Motor neuron (in vitro differentiated cells): Measurements from ENCODE around the gene RAPGEF6. TPM values are rescaled to one million over a fixed set of nuclear protein-coding genes. Genes with fewer than 3 reads are reported as not detected.

Experiments
- ATAC-seq, 8 experiments: fragments of 200-7000 bp; cut with Tn5 transposase; replicated peaks in 6 of 8; 2 replicates each; pipeline ENCODE4 v1.8.0; 2021; ENCODE audit warnings: mild to moderate bottlenecking in 8 of 8, moderate library complexity in 8 of 8
- H3K27ac ChIP-seq, 2 donors: fragments of 250-450 bp; sonication (Bioruptor Pico); 2 replicates each; pipeline ENCODE4 v1.9.0; 2021; ENCODE audit warnings: antibody characterized with exemption in 2 of 2, mild to moderate bottlenecking in 2 of 2, moderate library complexity in 1 of 2
- H3K4me1 ChIP-seq, 2 donors: fragments of 250-450 bp; sonication (Bioruptor Pico); replicated peaks in 1 of 2; 2 replicates each; pipeline ENCODE4 v1.6.1; 2021; ENCODE audit warnings: antibody characterized with exemption in 2 of 2, mild to moderate bottlenecking in 2 of 2, moderate library complexity in 1 of 2
- H3K4me3 ChIP-seq, 5 donors: fragments of 250-450 bp; sonication (Bioruptor Pico); 2 replicates each; pipeline ENCODE4 v1.9.0; 2021; ENCODE audit warnings: antibody characterized with exemption in 5 of 5, mild to moderate bottlenecking in 5 of 5, moderate library complexity in 4 of 5
- WGBS, 10 experiments: fragments of 450-650 bp; shearing (Covaris generic); methylation state at CpG; one replicate each; pipeline ENCODE4 v1.0.0; 2022; 5-methylcytosine and 5-hydroxymethylcytosine counted together
- in situ Hi-C, 9 experiments: fragments of 400-800 bp; cut with MboI; loops; one replicate each; pipeline ENCODE4 v1.15.0; 2021; ENCODE audit warnings: low sequenced_read_pairs in 9 of 9, low pct_unique_long_range_greater_than_20kb in 2 of 9; ENCODE audit not compliant: unreplicated experiment in 9 of 9
- total RNA-seq, 8 experiments: library from RNA; unstranded; fragments of 300-600 nt; gene quantifications; 2 replicates each; pipeline versions ENCODE4 v1.2.3 to v1.2.4, GENCODE V29; 2022

The RAPGEF6 gene
- total RNA-seq, 8 experiments from 2014 or later = 12.0 to 69.2 (median 29.8) TPM

GRCh38 chr5:131615957-131616356 lies 19.1 kb downstream of the RAPGEF6 start:
- in situ Hi-C loops = loop anchor here in 2 of 9 experiments (25.0 kb wide), 1 partner anchor 396 kb away; the partner anchor contains the start of gene ACSL6 (in 2 of the 2)
- Histone ChIP-seq H3K4me3 (no peak overlapping the region), H3K4me1 (peaks cover 0 to 3% of the 10 kb centered on the region in 2 donors), H3K27ac (no peak overlapping the region)
- WGBS, 10 experiments = 71 to 100% (median 97%) methylated on average over 1 to 2 of the region's 2 CpGs
- no peak for ATAC-seq

- in situ Hi-C loops = loop anchor here in 2 of 9 experiments (25.0 kb wide), 1 partner anchor 399 kb away; the partner anchor contains the start of gene ACSL6 (in 2 of the 2)
- ATAC-seq = no peak
- Histone ChIP-seq H3K4me3 (no peak overlapping the region), H3K4me1 (no peaks in the 10 kb centered on the region), H3K27ac (no peak overlapping the region)
These were observed 21.6 kb downstream of the RAPGEF6 start for GRCh38 chr5:131613423-131613822.

- in situ Hi-C loops = loop anchor here in 2 of 9 experiments (25.0 kb wide), 1 partner anchor 401 kb away; the partner anchor contains the start of gene ACSL6 (in 2 of the 2)
These were observed 24.0 kb downstream of the RAPGEF6 start for GRCh38 chr5:131611064-131611381.

GRCh38 chr5:131610198-131611063 lies 24.6 kb downstream of the RAPGEF6 start:
- WGBS, 10 experiments = 50 to 100% (median 90%) methylated on average over 1 to 6 of the region's 6 CpGs; no CpG with 5 or more reads in 1 of the 10 experiments
- no peak overlapping the region for H3K4me3 ChIP-seq
- peaks cover 3 to 14% of the 10 kb centered on the region in 2 donors for H3K4me1 ChIP-seq
- in situ Hi-C loops = loop anchor here in 2 of 9 experiments (25.0 kb wide), 1 partner anchor 402 kb away; the partner anchor contains the start of gene ACSL6 (in 2 of the 2)
- no peak overlapping the region for H3K27ac ChIP-seq
- peak in 6 of 8 experiments; percentile 13 to 84 (median 44) for ATAC-seq

More at GRCh38 chr5:131611064-131611381, 24.0 kb downstream of the RAPGEF6 start:
- peaks cover 3 to 14% of the 10 kb centered on the region in 2 donors for H3K4me1 ChIP-seq
- whole genome bisulfite sequencing, 10 experiments = 83 to 100% (median 93%) methylated on average over 1 to 2 of the region's 2 CpGs; no CpG with 5 or more reads in 1 of the 10 experiments
- no peak overlapping the region for H3K4me3 ChIP-seq
- H3K27ac ChIP-seq = no peak overlapping the region
- no peak for ATAC-seq

- peaks cover 3 to 14% of the 10 kb centered on the region in 2 donors for H3K4me1 ChIP-seq
- H3K4me3 ChIP-seq = no peak overlapping the region
- WGBS, 10 experiments = 83 to 100% (median 100%) methylated on average over 1 of the region's 1 CpG; no CpG with 5 or more reads in 3 of the 10 experiments
- no peak for ATAC-seq
- H3K27ac ChIP-seq = no peak overlapping the region
- in situ Hi-C loops = loop anchor here in 2 of 9 experiments (25.0 kb wide), 1 partner anchor 403 kb away; the partner anchor contains the start of gene ACSL6 (in 2 of the 2)
These were observed 25.3 kb downstream of the RAPGEF6 start for GRCh38 chr5:131609774-131610173.

GRCh38 chr5:131608597-131608996 lies 26.4 kb downstream of the RAPGEF6 start:
- H3K27ac ChIP-seq = no peak overlapping the region

GRCh38 chr5:131607903-131608540 lies 27.0 kb downstream of the RAPGEF6 start:
- Histone ChIP-seq H3K4me1 (peaks cover 3 to 14% of the 10 kb centered on the region in 2 donors), H3K4me3 (no peak overlapping the region), H3K27ac (no peak overlapping the region)
- in situ Hi-C loops = loop anchor here in 2 of 9 experiments (25.0 kb wide), 1 partner anchor 404 kb away; the partner anchor contains the start of gene ACSL6 (in 2 of the 2)
- ATAC-seq = no peak
- WGBS, 10 experiments = 45 to 100% (median 75%) methylated on average over 1 to 4 of the region's 4 CpGs

More at GRCh38 chr5:131608597-131608996, 26.4 kb downstream of the RAPGEF6 start:
- Histone ChIP-seq H3K4me1 (peaks cover 3 to 14% of the 10 kb centered on the region in 2 donors), H3K4me3 (no peak overlapping the region)
- WGBS, 10 experiments = 73 to 100% (median 100%) methylated on average over 1 to 3 of the region's 5 CpGs; no CpG with 5 or more reads in 2 of the 10 experiments
- in situ Hi-C loops = loop anchor here in 2 of 9 experiments (25.0 kb wide), 1 partner anchor 404 kb away; the partner anchor contains the start of gene ACSL6 (in 2 of the 2)
- ATAC-seq = no peak

GRCh38 chr5:131607418-131607817 lies 27.6 kb downstream of the RAPGEF6 start:
- Histone ChIP-seq H3K27ac (no peak overlapping the region), H3K4me3 (no peak overlapping the region), H3K4me1 (peaks cover 3 to 14% of the 10 kb centered on the region in 2 donors)
- in situ Hi-C loops = loop anchor here in 2 of 9 experiments (25.0 kb wide), 1 partner anchor 405 kb away; the partner anchor contains the start of gene ACSL6 (in 2 of the 2)
- 80 to 100% (median 93%) methylated on average over 1 to 4 of the region's 4 CpGs; no CpG with 5 or more reads in 1 of the 10 experiments for WGBS, 10 experiments
- peak in 6 of 8 experiments; percentile 41 to 71 (median 62) for ATAC-seq

GRCh38 chr5:131605086-131605485 lies 29.9 kb downstream of the RAPGEF6 start:
- ATAC-seq = no peak
- no peak overlapping the region for H3K27ac ChIP-seq
- in situ Hi-C loops = loop anchor here in 2 of 9 experiments (25.0 kb wide), 1 partner anchor 407 kb away; the partner anchor contains the start of gene ACSL6 (in 2 of the 2)
- 67 to 100% (median 97%) methylated on average over 1 to 2 of the region's 2 CpGs; no CpG with 5 or more reads in 2 of the 10 experiments for WGBS, 10 experiments
- H3K4me1 ChIP-seq = peaks cover 3 to 14% of the 10 kb centered on the region in 2 donors
- H3K4me3 ChIP-seq = no peak overlapping the region

GRCh38 chr5:131595088-131596033 lies 39.7 kb downstream of the RAPGEF6 start:
- ATAC-seq = no peak
- H3K4me1 ChIP-seq = no peaks in the 10 kb centered on the region
- in situ Hi-C loops = loop anchor here in 2 of 9 experiments (25.0 kb wide), 1 partner anchor 417 kb away; the partner anchor contains the start of gene ACSL6 (in 2 of the 2)
- 90 to 100% (median 100%) methylated on average over 2 to 7 of the region's 8 CpGs; no CpG with 5 or more reads in 1 of the 10 experiments for WGBS, 10 experiments
- no peak overlapping the region for H3K27ac ChIP-seq
- H3K4me3 ChIP-seq = no peak overlapping the region

GRCh38 chr5:131593921-131594320 lies 41.1 kb downstream of the RAPGEF6 start:
- ATAC-seq = no peak
- in situ Hi-C loops = loop anchor here in 2 of 9 experiments (25.0 kb wide), 1 partner anchor 418 kb away; the partner anchor contains the start of gene ACSL6 (in 2 of the 2)
- Histone ChIP-seq H3K4me3 (no peak overlapping the region), H3K27ac (no peak overlapping the region), H3K4me1 (no peaks in the 10 kb centered on the region)
- 0 to 100% (median 76%) methylated on average over 1 to 2 of the region's 2 CpGs; no CpG with 5 or more reads in 2 of the 10 experiments for WGBS, 10 experiments
